ENCODE data around the gene BBC3.

DNA sequence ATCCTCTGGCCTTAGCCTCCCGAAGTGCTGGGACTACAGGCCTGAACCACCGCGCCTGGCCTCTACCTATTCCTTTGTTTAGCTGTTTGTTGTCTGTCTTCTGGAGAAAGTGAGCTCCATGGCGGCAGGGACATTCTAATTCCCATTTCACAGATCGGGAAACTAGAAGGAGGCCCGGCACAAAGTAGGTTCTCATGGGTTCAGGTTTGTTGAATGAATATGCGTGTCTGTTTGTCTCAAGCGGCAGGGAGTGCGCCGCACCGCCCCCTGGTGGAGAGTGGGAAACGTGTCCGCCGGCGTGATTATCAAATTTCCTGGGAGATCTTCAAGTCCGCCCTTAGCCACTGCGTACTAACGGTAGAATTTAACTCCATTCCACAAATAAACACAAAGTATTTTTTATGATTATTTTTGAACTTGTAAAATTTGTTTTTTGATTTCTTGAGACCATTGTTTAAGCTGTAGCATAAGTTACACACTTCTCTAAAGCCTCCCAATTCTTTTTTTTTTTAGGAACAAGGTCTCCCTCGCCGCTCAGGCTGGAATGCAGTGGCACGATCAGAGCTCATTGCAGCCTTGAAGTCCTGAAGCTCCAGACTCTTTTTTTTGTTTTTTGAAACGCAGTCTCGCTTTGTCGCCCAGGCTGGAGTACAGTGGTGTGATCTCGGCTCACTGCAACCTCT lies 16.4 kb upstream of the BBC3 start:
- TF ChIP-seq POLR2AphosphoS5 (IDR thresholded peaks at IDR 0.05; ENCODE audit: low read depth, low read length) (no peak), POLR2A (IDR thresholded peaks at IDR 0.05; ENCODE audit: low read depth, low read length) (no peak)
